IMR-90 (cell line): ENCODE data around the gene GMCL2. TPM values are rescaled to one million over a fixed set of nuclear protein-coding genes. Genes with fewer than 3 reads are reported as not detected.

Experiments
- ATAC-seq: fragments of 200-7000 bp; cut with Tn5 transposase; 2 replicates; pipeline ENCODE4 v1.9.1; 2020; ENCODE audit warnings: low read depth, mild to moderate bottlenecking, moderate library complexity
- BruUV-seq: library from RNA; stranded (reverse); fragments of 400-500 nt; replicated peaks from 2 replicates; lab custom pipeline; 2021; lab: Mats Ljungman, UMichigan
- CTCF ChIA-PET: fragments of 300-600 bp; formaldehyde crosslinking; extraction: SDS; loops from one replicate; lab custom pipeline; 2021; ENCODE audit warnings: antibody characterized with exemption; lab: Yijun Ruan, JAX
- POLR2A ChIA-PET: fragments of 300-600 bp; sonication (Branson Sonifier 250); formaldehyde crosslinking; loops from one replicate; lab custom pipeline; 2022; ENCODE audit warnings: antibody characterized with exemption; ENCODE audit not compliant: unreplicated experiment; lab: Charles Lee
- DNase-seq: peaks from one replicate; pipeline ENCODE4 v3.0.0; 2013
- H2AFZ ChIP-seq: replicated peaks from 2 replicates; pipeline ENCODE3; 2013; ENCODE audit warnings: low read length, mild to moderate bottlenecking; ENCODE audit not compliant: poor library complexity
- H2AK5ac ChIP-seq: 2 replicates; pipeline ENCODE4 v1.6.1; 2013; ENCODE audit warnings: low read depth, low read length, inconsistent platforms
- H2AK9ac ChIP-seq: replicated peaks from 2 replicates; pipeline ENCODE3; 2013; ENCODE audit warnings: mild to moderate bottlenecking, low read depth, low read length, moderate library complexity; ENCODE audit not compliant: poor library complexity
- H2BK120ac ChIP-seq: 2 replicates; pipeline ENCODE4 v1.6.1; 2013; ENCODE audit warnings: low read depth, low read length, inconsistent platforms
- H2BK15ac ChIP-seq: 3 replicates; pipeline ENCODE4 v1.6.1; 2013; ENCODE audit warnings: low read depth, low read length, inconsistent platforms
- H2BK20ac ChIP-seq: 2 replicates; pipeline ENCODE4 v1.6.1; 2013; ENCODE audit warnings: low read depth, mild to moderate bottlenecking, inconsistent platforms, low read length, moderate library complexity
- H2BK5ac ChIP-seq: 2 replicates; pipeline ENCODE4 v1.6.1; 2013; ENCODE audit warnings: mild to moderate bottlenecking, low read depth, low read length, inconsistent platforms; ENCODE audit not compliant: poor library complexity, severe bottlenecking
- H3K14ac ChIP-seq: replicated peaks from 2 replicates; pipeline ENCODE4 v1.6.1; 2013; ENCODE audit warnings: low read depth, low read length, inconsistent platforms
- H3K18ac ChIP-seq: 2 replicates; pipeline ENCODE4 v1.6.1; 2013; ENCODE audit warnings: low read depth, low read length, control low read depth
- H3K23ac ChIP-seq: 2 replicates; pipeline ENCODE4 v1.6.1; 2013; ENCODE audit warnings: low read depth, low read length, inconsistent platforms
- H3K27ac ChIP-seq: 2 replicates; pipeline ENCODE4 v1.5.1; 2013; ENCODE audit warnings: mild to moderate bottlenecking, control low read depth, low read length; ENCODE audit not compliant: insufficient read depth
- H3K27me3 ChIP-seq: 2 replicates; pipeline ENCODE4 v1.6.1; 2013; ENCODE audit warnings: low read length; ENCODE audit not compliant: control insufficient read depth, insufficient read depth
- H3K36me3 ChIP-seq: 2 replicates; pipeline ENCODE4 v1.6.1; 2013; ENCODE audit warnings: low read length, mixed read lengths; ENCODE audit not compliant: control insufficient read depth, insufficient read depth
- H3K4ac ChIP-seq: 2 replicates; pipeline ENCODE4 v1.6.1; 2013; ENCODE audit warnings: low read depth, low read length, inconsistent platforms
- H3K4me1 ChIP-seq: 2 replicates; pipeline ENCODE4 v1.6.1; 2013; ENCODE audit warnings: low read length, mixed read lengths; ENCODE audit not compliant: control insufficient read depth, insufficient read depth
- H3K4me2 ChIP-seq: 2 replicates; pipeline ENCODE4 v1.6.1; 2013; ENCODE audit warnings: low read depth, mild to moderate bottlenecking, control low read depth, low read length, moderate library complexity
- H3K4me3 ChIP-seq: 2 replicates; pipeline ENCODE4 v1.5.1; 2013; ENCODE audit warnings: low read depth, mild to moderate bottlenecking, control low read depth, low read length, moderate library complexity; ENCODE audit not compliant: insufficient read depth
- H3K56ac ChIP-seq: 2 replicates; pipeline ENCODE4 v1.6.1; 2013; ENCODE audit warnings: low read length, inconsistent platforms; ENCODE audit not compliant: insufficient read depth; ENCODE audit errors: extremely low read depth
- H3K79me1 ChIP-seq, 2 experiments: 2 replicates each; pipeline ENCODE4 v1.6.1; 2013; ENCODE audit warnings: low read length in 2 of 2, inconsistent platforms in 1 of 2, low read depth in 1 of 2
- H3K9ac ChIP-seq: 2 replicates; pipeline ENCODE4 v1.6.1; 2013; ENCODE audit warnings: low read depth, low read length, control low read depth
- H3K9me1 ChIP-seq: 2 replicates; pipeline ENCODE4 v1.6.1; 2013; ENCODE audit warnings: low read length, inconsistent platforms; ENCODE audit not compliant: insufficient read depth
- H3K9me3 ChIP-seq: 2 replicates; pipeline ENCODE4 v1.6.1; 2013; ENCODE audit warnings: low read length; ENCODE audit not compliant: control insufficient read depth, insufficient read depth
- H4K20me1 ChIP-seq: 2 replicates; pipeline ENCODE4 v1.6.1; 2013; ENCODE audit warnings: low read length, inconsistent platforms; ENCODE audit not compliant: insufficient read depth
- H4K5ac ChIP-seq: 2 replicates; pipeline ENCODE4 v1.6.1; 2013; ENCODE audit warnings: mild to moderate bottlenecking, low read depth, low read length, control low read depth
- H4K8ac ChIP-seq, 2 experiments: 2 replicates each; pipeline ENCODE4 v1.6.1; 2013; ENCODE audit warnings: low read depth in 2 of 2, low read length in 2 of 2, control low read depth in 1 of 2, inconsistent platforms in 1 of 2
- H4K91ac ChIP-seq: 2 replicates; pipeline ENCODE4 v1.6.1; 2013; ENCODE audit warnings: low read depth, low read length, inconsistent platforms; ENCODE audit not compliant: insufficient read depth
- BHLHE40 ChIP-seq: fragments of 150-350 bp; IDR thresholded peaks from 2 replicates; pipeline ENCODE4 v1.6.1; 2016; ENCODE audit warnings: mild to moderate bottlenecking, low read depth, low read length
- CEBPB ChIP-seq: IDR thresholded peaks from 2 replicates; pipeline ENCODE4 v1.6.1; 2012; ENCODE audit warnings: low read depth, low read length, improper control_type of control experiment
- CHD1 ChIP-seq: IDR thresholded peaks from 2 replicates; pipeline ENCODE4 v1.6.1; 2012; ENCODE audit warnings: low read depth, low read length, improper control_type of control experiment
- FOS ChIP-seq: fragments of 150-350 bp; IDR thresholded peaks from 2 replicates; pipeline ENCODE4 v1.6.1; 2016; ENCODE audit warnings: low read depth, low read length
- MAFK ChIP-seq: IDR thresholded peaks from 2 replicates; pipeline ENCODE4 v1.6.1; 2012; ENCODE audit warnings: low read depth, low read length, improper control_type of control experiment
- MAZ ChIP-seq: IDR thresholded peaks from 2 replicates; pipeline ENCODE4 v1.6.1; 2012; ENCODE audit warnings: low read depth, mild to moderate bottlenecking, low read length, improper control_type of control experiment, moderate library complexity, borderline replicate concordance
- MXI1 ChIP-seq: IDR thresholded peaks from 2 replicates; pipeline ENCODE4 v1.6.1; 2012; ENCODE audit warnings: low read depth, mild to moderate bottlenecking, low read length, moderate library complexity, borderline replicate concordance
- NFE2L2 ChIP-seq: fragments of 150-350 bp; IDR thresholded peaks from 2 replicates; pipeline ENCODE4 v1.6.1; 2016; ENCODE audit warnings: low read depth, mild to moderate bottlenecking, low read length
- POLR2A ChIP-seq: IDR thresholded peaks from 2 replicates; pipeline ENCODE4 v1.6.1; 2012; ENCODE audit warnings: mild to moderate bottlenecking, low read depth, low read length
- RFX5 ChIP-seq: IDR thresholded peaks from 2 replicates; pipeline ENCODE4 v1.8.0; 2012; ENCODE audit warnings: low read depth, mild to moderate bottlenecking, low read length, moderate library complexity
- SMC3 ChIP-seq: fragments of 150-350 bp; IDR thresholded peaks from 2 replicates; pipeline ENCODE4 v1.6.1; 2016; ENCODE audit warnings: low read depth, mild to moderate bottlenecking, antibody characterized with exemption, low read length, moderate library complexity
- WGBS, 2 experiments: methylation state at CpG; one replicate each; pipeline versions ENCODE4 v1.1.5 to v1.1.7; 2013; ENCODE audit warnings: missing lambda C conversion rate in 2 of 2; ENCODE audit not compliant: insufficient read length in 1 of 2; ENCODE audit errors: extremely low coverage in 2 of 2; 5-methylcytosine and 5-hydroxymethylcytosine counted together
- dilution Hi-C: fragments of 300-500 bp; cut with HindIII; formaldehyde crosslinking; loops from one replicate; pipeline ENCODE4 v1.14.3; 2018; ENCODE audit warnings: low sequenced_read_pairs; ENCODE audit not compliant: unreplicated experiment
- in situ Hi-C: fragments of 300-500 bp; cut with MboI; formaldehyde crosslinking; loops from 3 replicates; pipeline ENCODE4 v1.14.3; 2019; ENCODE audit warnings: low sequenced_read_pairs, inconsistent platforms, mixed read lengths
- intact Hi-C: fragments of 100-400 bp; cut with micrococcal nuclease; formaldehyde crosslinking; loops from 2 replicates; pipeline ENCODE4 v1.10.0; 2022
- polyA plus RNA-seq, 3 experiments: library from polyadenylated mRNA; depleted of rRNA; stranded (reverse); fragments of >200 nt; gene quantifications; 2 replicates each; pipeline ENCODE4 v1.2.3, GENCODE V29; 2012; ENCODE audit warnings: low replicate concordance in 1 of 3
- total RNA-seq: library from RNA; depleted of rRNA; stranded (reverse); fragments of >200 nt; gene quantifications from 2 replicates; pipeline ENCODE4 v1.2.3, GENCODE V29; 2012
- TF ChIP-seq, protein P1 (sequence below): conservative IDR thresholded peaks from 2 replicates; pipeline ENCODE4 v1.5.1; 2012; ENCODE audit warnings: mild to moderate bottlenecking, low read depth, low read length, improper control_type of control experiment
- TF ChIP-seq, protein P2 (sequence below): fragments of 150-350 bp; IDR thresholded peaks from 2 replicates; pipeline ENCODE4 v1.6.1; 2017; ENCODE audit warnings: mild to moderate bottlenecking, antibody characterized with exemption, low read length, low read depth
- TF ChIP-seq, protein P3 (sequence below): fragments of 150-350 bp; IDR thresholded peaks from 2 replicates; pipeline ENCODE4 v1.6.1; 2016; ENCODE audit warnings: low read depth, mild to moderate bottlenecking, low read length, moderate library complexity, borderline replicate concordance

Gene GMCL2
- total and polyA plus RNA-seq, 2 of the 4 experiments (the other 2 are of a cell fraction): not detected

DNA sequence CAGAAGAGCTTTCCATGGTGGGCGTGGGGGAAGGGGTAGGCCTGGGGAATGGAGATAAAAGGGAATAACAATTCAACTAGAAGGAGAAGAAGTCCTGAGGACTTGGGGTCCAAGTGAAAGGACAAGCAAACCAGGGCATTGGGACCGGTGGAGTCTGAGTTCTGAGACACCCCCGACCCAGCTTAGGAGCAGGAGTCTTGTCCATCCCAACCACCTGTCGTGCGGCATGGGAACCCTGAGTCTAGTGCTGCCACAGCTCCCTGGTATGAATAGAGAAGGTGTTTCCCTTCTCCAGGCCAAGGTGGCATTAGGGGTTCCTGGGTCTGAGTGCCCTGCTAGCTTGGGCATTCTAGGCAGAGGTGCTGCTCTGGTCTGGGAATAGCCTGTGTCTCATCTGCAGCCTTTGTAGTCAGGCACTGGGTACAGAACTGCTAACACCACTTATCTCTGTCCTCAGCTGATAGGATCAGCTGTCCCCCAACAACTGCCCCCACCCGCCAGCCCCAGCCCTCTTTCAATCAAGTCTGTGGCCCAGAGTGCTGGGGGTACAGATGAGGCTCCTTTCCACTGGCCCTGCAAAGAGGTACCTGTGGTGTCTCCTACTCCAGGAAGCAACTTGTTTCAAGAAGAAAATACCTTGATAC, 27.1 kb upstream of the GMCL2 start:
- H4K91ac ChIP-seq: no peak overlapping the region
- H2AK9ac ChIP-seq: no peak overlapping the region
- no peak overlapping the region for H2BK120ac ChIP-seq
- no peak overlapping the region for H2AFZ ChIP-seq
- WGBS, 2 experiments: no CpG with 5 or more reads among the region's 6 CpGs
- no peak overlapping the region for H2BK5ac ChIP-seq
- no peak overlapping the region for H3K14ac ChIP-seq
- H3K4me3 ChIP-seq: no peak overlapping the region
- no peak overlapping the region for H3K18ac ChIP-seq
- intact Hi-C loops: no loop called here
- no peak overlapping the region for H3K23ac ChIP-seq
- no peak overlapping the region for H2BK15ac ChIP-seq
- no peak overlapping the region for H3K9ac ChIP-seq
- no peak overlapping the region for H2AK5ac ChIP-seq
- no peaks in the 10 kb centered on the region for H3K27me3 ChIP-seq
- in situ Hi-C loops: no loop called here
- TF ChIP-seq CHD1 (no peak), MAFK (no peak), RFX5 (no peak), FOS (no peak), NFE2L2 (no peak), MAZ (no peak), MXI1 (no peak), POLR2A (no peak), BHLHE40 (no peak), CEBPB (no peak), SMC3 (no peak)
- TF ChIP-seq, protein P1, sequence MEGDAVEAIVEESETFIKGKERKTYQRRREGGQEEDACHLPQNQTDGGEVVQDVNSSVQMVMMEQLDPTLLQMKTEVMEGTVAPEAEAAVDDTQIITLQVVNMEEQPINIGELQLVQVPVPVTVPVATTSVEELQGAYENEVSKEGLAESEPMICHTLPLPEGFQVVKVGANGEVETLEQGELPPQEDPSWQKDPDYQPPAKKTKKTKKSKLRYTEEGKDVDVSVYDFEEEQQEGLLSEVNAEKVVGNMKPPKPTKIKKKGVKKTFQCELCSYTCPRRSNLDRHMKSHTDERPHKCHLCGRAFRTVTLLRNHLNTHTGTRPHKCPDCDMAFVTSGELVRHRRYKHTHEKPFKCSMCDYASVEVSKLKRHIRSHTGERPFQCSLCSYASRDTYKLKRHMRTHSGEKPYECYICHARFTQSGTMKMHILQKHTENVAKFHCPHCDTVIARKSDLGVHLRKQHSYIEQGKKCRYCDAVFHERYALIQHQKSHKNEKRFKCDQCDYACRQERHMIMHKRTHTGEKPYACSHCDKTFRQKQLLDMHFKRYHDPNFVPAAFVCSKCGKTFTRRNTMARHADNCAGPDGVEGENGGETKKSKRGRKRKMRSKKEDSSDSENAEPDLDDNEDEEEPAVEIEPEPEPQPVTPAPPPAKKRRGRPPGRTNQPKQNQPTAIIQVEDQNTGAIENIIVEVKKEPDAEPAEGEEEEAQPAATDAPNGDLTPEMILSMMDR: no peak
- TF ChIP-seq, protein P2, sequence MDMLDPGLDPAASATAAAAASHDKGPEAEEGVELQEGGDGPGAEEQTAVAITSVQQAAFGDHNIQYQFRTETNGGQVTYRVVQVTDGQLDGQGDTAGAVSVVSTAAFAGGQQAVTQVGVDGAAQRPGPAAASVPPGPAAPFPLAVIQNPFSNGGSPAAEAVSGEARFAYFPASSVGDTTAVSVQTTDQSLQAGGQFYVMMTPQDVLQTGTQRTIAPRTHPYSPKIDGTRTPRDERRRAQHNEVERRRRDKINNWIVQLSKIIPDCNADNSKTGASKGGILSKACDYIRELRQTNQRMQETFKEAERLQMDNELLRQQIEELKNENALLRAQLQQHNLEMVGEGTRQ: no peak
- TF ChIP-seq, protein P3, sequence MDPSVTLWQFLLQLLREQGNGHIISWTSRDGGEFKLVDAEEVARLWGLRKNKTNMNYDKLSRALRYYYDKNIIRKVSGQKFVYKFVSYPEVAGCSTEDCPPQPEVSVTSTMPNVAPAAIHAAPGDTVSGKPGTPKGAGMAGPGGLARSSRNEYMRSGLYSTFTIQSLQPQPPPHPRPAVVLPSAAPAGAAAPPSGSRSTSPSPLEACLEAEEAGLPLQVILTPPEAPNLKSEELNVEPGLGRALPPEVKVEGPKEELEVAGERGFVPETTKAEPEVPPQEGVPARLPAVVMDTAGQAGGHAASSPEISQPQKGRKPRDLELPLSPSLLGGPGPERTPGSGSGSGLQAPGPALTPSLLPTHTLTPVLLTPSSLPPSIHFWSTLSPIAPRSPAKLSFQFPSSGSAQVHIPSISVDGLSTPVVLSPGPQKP: no peak
- no TSS peak for BruUV-seq
- H4K8ac ChIP-seq: no peak overlapping the region
- H3K4ac ChIP-seq: no peak overlapping the region
- ChIA-PET POLR2A (interaction anchor here (1.1 kb wide), 1 partner anchor 61 kb away, joined by 3 read pairs; the partner anchor contains the start of gene NHP2), CTCF (interaction anchor here (0.5 kb wide), 1 partner anchor 1786 kb away, joined by 4 read pairs; no protein-coding TSS in a partner anchor)
- H4K5ac ChIP-seq: no peak overlapping the region
- ATAC-seq (no peak), DNase-seq (no peak)
- H3K27ac ChIP-seq: no peak overlapping the region
- peaks cover 7% of the 10 kb centered on the region; the same call in 1 of the 2 replicates for H3K9me1 ChIP-seq
- dilution Hi-C loops: no loop called here
- no peak overlapping the region for H3K56ac ChIP-seq
- no peak overlapping the region for H3K4me2 ChIP-seq
- H3K4me1 ChIP-seq: no peaks in the 10 kb centered on the region
- H3K9me3 ChIP-seq: no peaks in the 10 kb centered on the region
- peaks cover 26 to 54% of the 10 kb centered on the region in 2 experiments for H3K79me1 ChIP-seq
- peaks cover 67% of the 10 kb centered on the region for H3K36me3 ChIP-seq
- no peak overlapping the region for H2BK20ac ChIP-seq
- peaks cover 46% of the 10 kb centered on the region for H4K20me1 ChIP-seq
